GM21526 (cell line): ENCODE results near the gene SLC22A31.
"Not testable (repeated sequence)": the region's sequence is repeated elsewhere in the genome, so short reads cannot be mapped to it uniquely, and the experiment has no call there.

Experiments used
- ATAC-seq: cut with Tn5 transposase; IDR thresholded peaks from one replicate; pipeline ENCODE4 v1.9.1; 2021; ENCODE audit warnings: moderate library complexity; ENCODE audit not compliant: unreplicated experiment, low FRiP score

SLC22A31 gene

GRCh38 chr16:89168381-89169189, 31.8 kb downstream of the SLC22A31 start:
- no peak for ATAC-seq

- no peak for ATAC-seq
Measured at GRCh38 chr16:89167425-89167941, 32.9 kb downstream of the SLC22A31 start.

GRCh38 chr16:89166696-89167424, 33.5 kb downstream of the SLC22A31 start:
- no peak for ATAC-seq

GRCh38 chr16:89165681-89165979, 34.7 kb downstream of the SLC22A31 start:
- not testable (repeated sequence) for ATAC-seq

- no peak for ATAC-seq
Measured at GRCh38 chr16:89164847-89165680, 35.3 kb downstream of the SLC22A31 start.

- ATAC-seq, result no peak
Measured at GRCh38 chr16:89164436-89164835, 35.9 kb downstream of the SLC22A31 start.

- ATAC-seq, result no peak
Measured at GRCh38 chr16:89163297-89163696, 37.0 kb downstream of the SLC22A31 start.

- no peak for ATAC-seq
Measured at GRCh38 chr16:89161763-89162713, 38.3 kb downstream of the SLC22A31 start.

GRCh38 chr16:89160977-89161701, 39.2 kb downstream of the SLC22A31 start:
- no peak for ATAC-seq

GRCh38 chr16:89159850-89160354, 40.4 kb downstream of the SLC22A31 start:
- no peak for ATAC-seq

GRCh38 chr16:89159066-89159849, 41.1 kb downstream of the SLC22A31 start:
- no peak for ATAC-seq

GRCh38 chr16:89157778-89158177, 42.6 kb downstream of the SLC22A31 start:
- ATAC-seq, result no peak

GRCh38 chr16:89156740-89157645, 43.3 kb downstream of the SLC22A31 start:
- no peak for ATAC-seq

- no peak for ATAC-seq
Measured at GRCh38 chr16:89155851-89156739, 44.2 kb downstream of the SLC22A31 start.

GRCh38 chr16:89155184-89155679, 45.1 kb downstream of the SLC22A31 start:
- no peak for ATAC-seq
